Endometrium (tissue), 2 donors: ENCODE measurements around the gene NHLH2.

ENCODE experiments used
- FAIRE-seq: peaks from 2 replicates; lab custom pipeline; 2012; peaks lifted over from hg19 to GRCh38; lab: Jason Lieb, UNC
- donor health status: control.
- donor health status: control.

NHLH2 gene

DNA sequence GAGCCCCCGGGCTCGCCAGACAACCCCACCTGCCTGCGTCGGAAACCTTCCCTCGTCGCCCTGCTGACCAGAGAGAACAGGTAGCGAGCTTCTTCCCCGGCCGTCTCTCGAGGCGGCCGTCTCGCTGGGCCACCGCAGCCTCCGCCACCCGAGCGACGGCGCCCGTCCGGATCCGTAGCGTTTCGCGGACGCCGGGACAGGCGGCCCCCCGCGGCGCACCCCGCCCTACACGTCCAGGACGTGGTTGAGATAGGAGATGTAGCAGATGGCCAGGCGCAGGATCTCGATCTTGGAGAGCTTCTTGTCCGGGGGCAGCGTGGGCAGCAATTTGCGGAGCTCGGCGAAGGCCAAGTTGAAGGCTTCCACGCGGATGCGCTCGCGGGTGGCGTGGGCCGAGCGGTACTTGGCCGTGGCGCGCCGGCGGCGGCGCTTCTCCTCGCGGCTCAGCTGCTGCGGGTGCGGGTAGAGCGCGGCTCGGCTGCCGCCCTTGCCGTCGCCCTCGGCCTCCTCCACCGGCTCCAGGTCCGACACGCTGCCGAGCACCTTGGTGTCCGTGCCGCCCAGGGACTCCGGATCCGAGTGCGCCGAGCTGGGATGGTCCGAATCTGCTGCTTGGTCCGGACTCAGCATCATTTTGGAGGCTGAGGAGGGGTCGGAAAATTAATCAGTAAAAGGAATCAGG, 3.0 kb downstream of the NHLH2 start:
- no peak for FAIRE-seq

DNA sequence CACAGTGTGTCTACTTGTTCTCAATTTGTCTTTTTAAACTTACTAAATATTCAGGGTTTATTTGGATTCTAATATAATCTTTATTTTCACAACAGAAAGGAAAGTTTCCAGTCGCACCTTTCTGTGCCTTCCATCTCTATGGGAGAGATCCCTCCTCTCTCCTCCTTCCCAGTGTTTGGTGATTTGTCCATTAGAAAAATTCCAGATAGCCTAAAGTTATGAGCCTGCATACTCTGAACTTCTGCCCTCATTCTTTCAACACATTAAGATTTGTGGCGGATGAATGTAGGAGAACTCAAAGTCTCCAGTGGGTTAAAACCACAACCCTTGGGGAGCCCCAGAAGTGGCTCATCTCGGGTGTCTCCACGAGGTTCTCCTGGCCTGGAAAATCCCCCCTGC, 3.6 kb downstream of the NHLH2 start:
- FAIRE-seq, result no peak

DNA sequence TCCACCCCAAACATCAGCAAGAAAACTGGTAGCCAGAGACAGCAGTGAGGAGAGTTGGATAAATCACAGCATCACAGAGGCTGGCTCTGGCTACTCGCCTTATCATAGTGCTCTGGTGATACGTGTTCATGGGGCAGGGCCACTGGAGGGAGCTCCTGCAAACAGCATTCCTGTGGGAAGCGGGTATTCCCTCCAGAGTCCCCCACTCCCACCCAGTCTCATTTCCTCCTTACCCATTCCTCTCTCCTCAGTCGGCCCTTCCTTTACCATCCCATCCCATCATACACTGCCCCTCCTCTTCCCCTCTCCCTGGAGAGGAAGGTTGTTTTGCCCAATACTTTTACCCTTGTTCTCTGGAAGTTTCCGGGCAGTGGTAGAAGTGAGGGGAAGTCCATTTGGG, 7.1 kb downstream of the NHLH2 start:
- no peak for FAIRE-seq

DNA sequence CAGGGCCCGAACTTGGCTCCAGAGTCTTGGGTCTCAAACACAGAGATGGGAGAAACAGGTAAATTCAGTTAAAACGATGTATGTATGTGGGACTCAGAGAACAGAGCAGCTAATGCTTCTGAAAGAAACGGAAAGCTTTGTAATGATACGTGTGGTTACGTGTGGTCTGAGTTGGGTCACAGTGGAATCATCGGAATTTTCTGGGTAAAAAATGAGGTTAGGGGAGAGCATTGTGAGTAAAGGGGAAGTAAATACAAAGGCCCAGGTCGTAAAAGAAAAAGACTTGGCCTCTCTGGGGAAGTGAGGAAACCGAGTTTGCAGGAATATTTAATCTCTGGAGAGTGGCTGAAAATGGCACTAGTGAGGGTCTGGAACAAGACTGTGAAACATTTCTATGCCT, 8.3 kb downstream of the NHLH2 start:
- no peak for FAIRE-seq

DNA sequence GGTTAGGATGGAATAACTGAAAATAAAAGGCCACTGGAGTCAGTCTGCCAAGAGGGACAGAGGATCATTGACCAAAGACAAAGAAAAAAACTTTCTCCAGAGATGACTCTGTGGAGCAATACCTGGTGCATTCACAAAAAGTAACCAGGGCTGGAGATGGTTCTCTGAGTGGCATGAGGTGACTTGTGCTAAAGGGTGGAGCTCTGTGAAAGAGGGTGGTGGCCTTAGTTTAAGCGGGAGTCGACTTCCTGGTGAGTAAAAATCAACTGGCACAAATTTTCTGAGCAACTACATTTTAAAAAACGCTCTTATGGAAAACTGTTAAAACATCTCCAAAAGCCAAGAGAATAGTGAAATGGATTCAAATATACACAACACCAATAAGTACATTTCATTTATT, 10.0 kb downstream of the NHLH2 start:
- FAIRE-seq, result no peak

DNA sequence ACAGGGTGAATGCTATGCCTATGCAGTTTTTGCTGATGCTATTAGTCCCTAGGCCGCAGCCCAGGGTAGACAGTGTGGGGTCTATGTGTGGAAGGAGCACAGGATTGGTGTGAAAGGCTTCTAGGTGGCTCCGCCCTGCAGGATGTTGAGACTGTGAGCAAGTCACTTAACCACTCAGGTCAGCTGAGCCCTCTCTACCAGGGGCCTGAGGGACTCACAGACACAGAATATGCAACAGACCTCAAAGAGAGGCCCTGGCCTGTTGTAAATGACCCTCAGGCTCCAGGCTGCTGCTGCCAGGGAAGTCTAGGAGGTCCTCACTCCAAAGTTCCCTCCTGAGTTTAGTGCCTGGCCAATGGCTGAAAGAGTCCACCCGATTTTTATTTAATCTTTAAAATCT, 11.0 kb downstream of the NHLH2 start:
- FAIRE-seq, result no peak

DNA sequence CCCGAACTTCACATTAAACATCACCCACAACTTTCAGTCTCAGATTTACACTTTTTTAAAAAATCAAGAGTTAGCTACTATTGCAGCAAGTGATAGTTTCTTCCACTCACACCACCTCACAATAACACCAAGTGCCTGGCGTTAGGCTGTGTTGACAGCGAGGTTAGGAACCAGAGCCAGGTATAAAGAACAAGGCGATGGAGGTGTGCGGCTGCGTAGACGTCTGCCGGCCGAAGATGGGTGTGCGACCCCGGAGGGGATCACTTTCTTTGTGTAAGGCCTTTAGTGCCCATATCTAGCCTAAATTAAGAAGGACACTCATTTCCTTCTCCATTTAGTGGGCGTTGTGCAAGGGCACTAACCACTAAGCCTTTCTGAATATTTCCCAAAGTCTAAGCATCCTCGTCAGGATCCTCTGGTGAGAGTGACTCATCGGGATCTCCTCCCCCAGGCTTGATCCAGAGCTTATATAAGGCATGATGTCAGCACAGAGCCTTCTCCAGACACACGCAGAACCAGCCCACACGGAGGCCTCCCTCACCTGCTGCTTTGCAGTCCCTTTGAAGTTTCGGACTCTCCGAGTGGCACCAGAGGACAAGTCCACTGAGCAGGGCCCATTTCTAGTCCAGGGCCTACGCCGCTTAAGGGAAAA, 11.8 kb downstream of the NHLH2 start:
- no peak for FAIRE-seq

DNA sequence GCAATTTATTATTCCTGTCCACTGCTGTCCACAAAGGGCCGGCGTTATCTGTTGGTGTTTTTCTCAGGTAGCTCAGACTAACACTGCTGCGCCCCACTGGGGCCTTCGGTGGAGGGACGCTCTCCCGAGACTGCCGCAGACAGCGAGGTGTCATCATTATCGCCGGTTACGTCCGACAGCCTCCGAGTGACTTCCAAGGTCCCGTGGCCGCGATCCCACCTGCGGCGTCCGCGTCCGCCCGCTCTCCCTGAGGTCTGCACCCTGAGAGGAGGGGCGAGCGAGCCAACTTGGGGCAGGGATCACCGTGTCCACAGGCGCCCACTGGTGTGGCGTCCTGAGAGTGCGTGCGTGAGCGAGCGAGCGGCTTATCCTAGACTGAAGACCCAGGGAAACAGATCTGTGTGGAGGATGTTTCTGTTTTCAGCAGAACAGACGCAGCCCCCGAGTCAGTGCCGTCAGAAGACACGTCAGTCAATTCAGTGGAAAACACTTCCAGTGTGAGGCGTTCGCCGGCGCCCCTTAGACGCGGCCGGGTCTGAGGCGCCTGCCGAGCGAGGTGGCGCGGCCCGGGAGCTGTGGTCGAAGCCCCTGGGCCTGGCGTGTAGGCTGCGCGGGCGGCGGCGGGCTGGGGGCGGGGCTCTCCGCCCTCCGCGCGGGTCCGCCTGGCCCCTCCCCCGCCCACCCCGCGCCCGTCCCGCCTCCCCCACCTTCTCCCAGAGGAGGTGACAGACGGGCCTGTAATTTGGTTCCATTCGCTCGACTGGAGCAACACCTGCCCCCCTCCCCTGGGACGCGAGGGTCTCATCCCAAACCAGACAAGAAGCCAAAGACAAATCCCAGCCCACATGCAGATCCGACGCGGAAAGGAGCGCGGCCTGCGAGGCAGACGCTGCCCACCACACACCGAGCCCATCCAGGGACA, 12.6 kb downstream of the NHLH2 start:
- no peak for FAIRE-seq

DNA sequence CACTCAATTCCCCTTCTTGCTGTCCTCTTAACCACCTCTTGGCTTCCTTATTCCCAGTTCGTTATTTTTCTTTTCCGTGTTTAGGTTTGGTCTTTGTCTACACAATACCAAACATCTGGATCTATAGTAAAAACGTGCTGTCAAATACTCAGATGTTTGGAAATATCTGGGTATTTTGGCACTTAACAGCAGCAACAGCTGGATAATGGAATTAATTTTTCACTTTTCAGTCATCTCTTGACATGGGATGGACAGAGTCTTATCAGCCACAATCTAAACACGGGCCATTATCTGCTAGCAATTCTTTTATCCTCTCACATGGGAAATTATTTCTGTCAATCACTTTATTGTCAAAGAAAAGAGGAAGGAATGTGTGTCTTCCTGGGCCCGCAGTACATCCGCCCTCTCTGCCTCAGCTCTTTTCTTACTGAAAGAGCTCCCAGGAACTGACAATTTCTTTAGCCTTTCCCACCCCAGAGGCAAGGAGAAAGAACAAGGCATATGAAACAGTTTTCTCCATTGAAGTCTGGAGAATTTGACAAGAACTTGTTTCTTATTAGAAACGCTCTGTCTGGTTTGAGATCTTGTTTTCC, 13.4 kb downstream of the NHLH2 start:
- no peak for FAIRE-seq

DNA sequence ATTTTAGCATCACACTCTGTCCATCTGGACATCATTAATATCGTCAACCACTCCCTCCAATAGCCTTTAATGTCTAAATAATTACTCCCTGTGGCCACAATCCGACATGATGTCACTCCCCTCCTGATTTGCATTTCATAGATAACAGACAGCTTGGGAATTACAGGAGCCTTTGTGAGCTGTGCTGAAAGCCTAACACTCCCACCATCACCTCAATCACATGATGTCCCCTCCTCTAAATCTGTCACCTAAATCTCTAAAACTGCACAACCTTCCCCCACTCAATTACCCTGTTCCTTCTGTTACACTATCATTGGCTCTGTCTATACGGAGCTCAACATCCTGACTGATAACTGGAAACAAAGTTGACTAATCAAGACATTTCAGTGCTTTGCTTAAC, 14.3 kb downstream of the NHLH2 start:
- no peak for FAIRE-seq

DNA sequence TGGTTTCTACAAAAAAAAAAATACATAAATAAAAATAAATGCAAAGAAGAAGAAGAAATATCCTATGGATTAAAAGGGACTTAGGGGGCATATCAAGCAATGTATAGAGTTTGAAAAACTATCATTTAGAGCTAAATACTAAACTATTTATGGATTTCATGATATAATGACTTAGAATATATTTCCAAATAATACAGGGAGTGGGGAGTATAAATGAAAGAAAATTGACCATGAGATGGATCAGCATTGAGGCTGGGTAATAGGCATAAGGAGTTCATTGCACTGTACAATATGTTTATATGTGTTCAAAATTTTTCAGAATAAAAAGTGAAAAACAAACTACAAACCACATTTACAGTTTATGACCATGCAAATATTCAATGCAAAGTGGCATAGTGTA, 18.8 kb downstream of the NHLH2 start:
- no peak for FAIRE-seq

DNA sequence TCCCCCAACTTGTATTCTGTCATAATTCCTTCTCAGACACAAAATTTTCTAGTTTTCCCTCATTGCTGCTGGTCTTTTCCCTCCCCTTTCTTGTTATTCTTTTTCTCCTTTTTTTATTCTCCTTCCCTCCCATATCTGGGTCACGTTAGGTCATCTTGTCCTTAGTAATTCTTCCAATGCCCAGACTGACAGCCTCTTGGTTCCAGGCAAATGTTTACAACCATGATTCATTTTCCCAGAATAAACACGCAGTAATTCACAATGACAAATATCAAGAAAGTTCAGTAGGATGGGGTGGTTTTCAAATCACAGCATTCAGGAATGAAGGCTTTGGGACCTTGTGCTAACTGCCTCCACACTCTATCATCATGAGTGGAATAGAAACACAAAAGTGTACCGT, 25.2 kb downstream of the NHLH2 start:
- FAIRE-seq, result no peak

DNA sequence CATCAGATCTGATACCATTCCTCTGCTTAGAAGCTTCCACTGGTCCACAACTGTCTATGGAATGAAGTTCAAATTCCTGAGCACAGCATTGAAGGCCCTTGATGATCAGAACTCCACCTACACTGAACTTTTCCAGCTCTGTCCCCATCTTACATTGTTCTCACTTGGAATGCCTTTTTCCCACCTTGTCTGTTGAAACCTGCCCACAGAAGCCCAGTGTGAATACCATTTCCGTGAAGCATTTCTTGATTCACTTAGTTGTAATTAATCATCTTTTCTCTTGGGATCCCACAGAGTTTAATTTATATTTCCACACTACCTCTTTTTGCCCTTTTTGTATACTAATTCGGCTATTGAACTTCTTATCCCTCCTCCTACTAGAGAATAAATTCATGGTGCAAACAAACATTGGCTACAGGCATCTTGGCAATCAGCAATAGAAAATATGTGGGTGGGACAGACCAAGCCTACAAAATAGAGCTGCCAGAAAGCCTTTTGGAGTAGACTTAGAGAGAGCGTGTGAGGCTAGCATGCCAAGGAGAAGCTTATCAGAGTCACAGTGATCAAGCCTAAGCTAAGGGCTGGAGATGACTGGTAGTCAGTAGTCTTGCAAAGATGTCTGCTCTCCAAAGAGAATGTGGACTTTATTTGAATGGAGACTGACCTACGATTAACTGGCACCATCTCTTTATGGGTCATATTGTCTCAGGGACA, 26.1 kb downstream of the NHLH2 start:
- FAIRE-seq, result no peak

DNA sequence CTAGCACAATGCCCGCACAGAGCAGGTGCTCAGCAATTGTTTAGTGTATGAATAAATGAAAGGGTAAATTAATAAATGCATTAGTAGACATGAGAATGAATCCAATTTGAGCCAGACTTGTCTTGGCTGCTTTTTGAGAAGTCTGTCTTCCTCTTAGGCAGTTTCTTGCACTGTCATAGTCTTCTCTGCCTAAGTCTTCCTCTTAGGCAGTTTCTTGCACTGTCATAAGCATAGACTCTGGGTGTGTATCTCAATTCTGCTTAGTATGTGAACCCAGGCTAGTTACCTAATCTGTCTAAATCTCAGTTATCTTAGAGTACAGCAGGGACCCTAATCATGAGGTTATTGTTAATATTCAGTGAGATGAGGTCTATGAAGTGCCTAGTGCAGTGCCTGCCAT, 27.2 kb downstream of the NHLH2 start:
- FAIRE-seq, result no peak

DNA sequence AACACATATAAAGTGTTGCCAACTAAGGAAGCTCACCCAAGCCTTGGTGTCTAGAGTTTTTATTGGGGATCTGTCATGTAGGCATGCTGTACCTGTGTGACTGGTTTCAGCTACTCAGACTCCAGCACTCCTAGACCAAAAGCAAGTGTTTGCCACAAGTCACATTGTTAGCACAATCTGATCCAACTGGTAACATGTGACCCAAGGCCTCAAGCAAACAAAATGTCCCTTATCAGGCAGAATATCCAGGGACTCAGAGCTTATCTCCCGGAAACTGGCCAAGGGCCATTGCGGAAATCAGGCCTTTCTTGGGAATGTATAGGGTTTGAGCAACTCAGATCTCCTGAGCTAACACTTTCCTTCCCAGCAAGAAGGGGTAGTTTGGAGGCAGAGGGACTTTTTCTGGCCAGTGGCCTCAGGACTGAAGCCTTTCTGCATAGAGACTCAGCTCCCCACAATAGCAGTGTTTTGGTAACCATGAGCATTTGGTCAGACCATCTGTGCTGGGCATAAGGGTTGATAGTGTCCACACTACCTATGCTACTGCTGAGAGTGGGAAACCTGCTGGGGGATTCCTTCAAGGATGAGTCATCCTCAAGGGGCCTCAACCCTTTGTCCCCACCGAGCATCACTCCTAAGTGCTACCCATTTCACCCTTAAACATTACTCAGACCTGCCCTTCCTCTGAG, 29.6 kb downstream of the NHLH2 start:
- no peak for FAIRE-seq

DNA sequence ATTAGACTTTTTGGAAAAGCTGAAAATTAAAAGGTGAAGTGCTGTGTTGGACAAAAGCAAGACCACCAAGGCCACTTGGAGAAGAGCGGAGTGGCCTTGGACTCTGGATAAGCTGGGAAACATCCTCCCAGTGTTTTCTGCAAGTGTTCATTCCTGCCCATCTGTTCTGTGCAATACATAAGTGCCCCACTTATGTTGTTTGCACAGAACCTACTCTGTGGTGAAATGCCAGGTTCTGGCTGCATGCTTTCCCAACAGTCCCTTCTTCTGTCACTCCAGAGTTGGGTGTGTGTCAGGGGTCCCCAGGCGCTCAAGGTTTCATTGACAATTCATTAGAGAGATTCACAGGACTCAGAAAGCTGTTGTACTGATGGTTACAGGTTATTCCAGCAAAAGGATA, 30.3 kb downstream of the NHLH2 start:
- no peak for FAIRE-seq

DNA sequence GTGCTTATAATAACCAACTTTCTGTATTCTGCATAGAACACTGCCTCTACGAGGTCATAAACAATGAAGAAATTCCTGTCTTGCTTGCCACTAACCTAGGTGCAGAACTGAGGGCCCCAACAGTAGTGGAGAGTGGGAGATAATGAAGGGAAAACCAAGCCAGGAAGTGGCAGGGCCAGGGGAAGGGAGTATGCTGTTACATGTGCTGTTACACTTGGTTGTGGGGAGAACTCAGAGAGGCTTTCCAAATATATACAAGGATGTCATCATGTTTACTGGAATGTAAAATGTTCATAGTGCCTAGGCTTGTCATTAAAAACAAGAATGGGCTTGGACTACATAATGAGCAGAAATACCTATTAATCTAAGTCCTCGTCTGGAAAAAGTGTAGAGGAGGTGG, 31.1 kb downstream of the NHLH2 start:
- FAIRE-seq, result no peak

DNA sequence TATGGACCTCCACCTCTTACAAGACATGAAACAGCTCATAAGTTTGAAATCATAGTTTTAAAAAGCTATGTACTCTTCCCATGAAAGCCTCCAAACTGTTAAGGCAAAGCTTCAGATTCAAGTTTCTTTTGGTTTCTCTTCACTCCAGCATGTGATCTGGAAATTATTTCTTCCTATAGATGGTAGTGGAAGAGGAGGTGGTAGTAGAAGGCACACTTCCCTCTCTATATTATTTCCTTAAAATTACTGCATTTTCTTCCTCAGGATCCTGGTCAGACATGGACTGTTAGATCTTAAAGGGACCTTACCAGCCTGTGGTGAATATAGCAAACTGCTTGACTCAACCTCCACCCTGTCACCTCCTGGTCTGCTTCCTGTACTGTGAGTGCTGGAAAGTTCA, 31.9 kb downstream of the NHLH2 start:
- FAIRE-seq, result no peak

DNA sequence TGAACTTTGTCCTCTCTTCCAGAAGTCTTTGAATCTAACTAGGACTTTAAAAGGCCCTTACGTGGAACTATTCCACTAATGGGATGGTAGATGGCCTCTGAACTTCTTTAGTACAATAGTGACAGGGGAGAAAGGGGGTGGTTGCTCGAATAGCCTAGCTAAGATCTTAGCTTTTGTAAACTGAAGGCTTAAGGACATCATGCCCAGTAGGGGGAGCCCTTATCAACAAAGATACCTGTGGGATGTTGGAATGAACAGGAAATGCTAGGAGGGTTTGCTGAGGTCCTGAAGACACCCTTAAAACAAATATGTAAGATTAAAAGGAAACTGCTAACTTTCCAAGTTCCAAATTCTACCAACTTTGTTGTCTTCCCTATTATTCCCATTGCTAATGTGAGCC, 33.2 kb downstream of the NHLH2 start:
- FAIRE-seq, result no peak

DNA sequence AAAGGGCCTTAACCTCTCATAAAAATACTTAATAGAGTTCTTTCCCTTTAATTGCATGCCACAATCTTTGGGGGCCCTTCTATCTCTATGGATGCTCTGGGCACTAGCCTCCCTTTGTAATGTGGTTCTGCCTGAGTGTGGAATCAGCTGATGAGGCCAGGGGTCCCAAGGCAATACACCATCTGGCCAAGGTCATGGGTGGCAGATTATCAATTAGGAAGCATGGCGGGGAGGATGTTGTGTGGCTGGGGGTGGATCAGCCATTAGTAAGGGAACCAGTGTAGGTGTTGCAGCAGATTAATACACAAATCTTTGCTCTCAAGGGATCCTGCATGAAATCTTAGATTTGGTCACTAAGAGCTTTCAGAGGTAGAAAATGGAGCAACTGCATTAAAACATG, 35.3 kb downstream of the NHLH2 start:
- FAIRE-seq, result no peak

DNA sequence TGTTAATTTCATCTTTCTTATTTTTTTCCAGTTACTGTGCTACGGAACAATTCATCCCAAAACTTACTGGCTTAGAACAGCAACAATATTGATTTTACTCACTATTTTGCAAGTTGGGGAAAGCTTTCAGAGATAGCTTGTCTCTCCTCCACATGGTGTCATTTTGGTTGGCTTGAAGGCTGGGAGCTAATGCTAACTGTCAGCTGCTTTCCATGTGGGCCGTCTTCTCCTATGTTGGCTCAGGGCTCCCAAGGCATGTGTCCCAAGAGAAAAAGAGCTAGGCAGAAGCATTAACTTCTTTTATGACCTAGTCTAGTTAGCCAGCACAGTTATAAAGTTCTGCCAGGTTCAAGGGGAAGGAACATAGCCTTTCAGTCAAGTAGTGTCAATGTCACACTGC, 38.5 kb downstream of the NHLH2 start:
- FAIRE-seq, result no peak

DNA sequence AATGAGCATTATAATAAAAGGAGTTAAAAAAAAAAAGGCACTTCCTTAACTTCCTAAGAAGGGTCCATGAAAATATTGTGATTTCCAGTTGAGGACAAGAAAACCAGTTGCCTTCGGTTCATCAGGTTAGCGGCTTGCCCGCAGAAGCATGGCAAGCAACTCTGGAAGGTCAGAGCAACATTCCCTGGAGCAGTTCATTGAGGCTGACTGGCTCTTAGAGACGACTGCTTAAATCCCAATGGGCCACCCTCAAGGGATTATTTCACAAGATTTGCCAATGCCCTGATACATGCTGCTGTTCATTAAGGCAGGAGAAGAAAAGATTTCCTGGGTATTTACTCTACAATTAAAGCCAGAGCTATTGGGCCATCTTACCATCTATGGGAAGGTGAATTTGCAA, 43.4 kb downstream of the NHLH2 start:
- no peak for FAIRE-seq
